PC-3 (cell line): ENCODE results near the gene RGL3.

Source experiments
- CTCF ChIP-seq: fragments of 300-600 bp; sonication (generic); conservative IDR thresholded peaks from 2 replicates; pipeline ENCODE4 v1.5.1; 2017; ENCODE audit warnings: antibody characterized with exemption, low read depth, mild to moderate bottlenecking, low read length
- EZH2 ChIP-seq: fragments of 300-600 bp; sonication (generic); IDR thresholded peaks from one replicate; pipeline ENCODE4 v1.6.1; 2017; ENCODE audit warnings: antibody characterized with exemption, mild to moderate bottlenecking, low read length; ENCODE audit not compliant: unreplicated experiment
- EZH2phosphoT487 ChIP-seq: fragments of 300-600 bp; sonication (generic); IDR thresholded peaks from 2 replicates; pipeline ENCODE4 v1.6.1; 2018; ENCODE audit warnings: mild to moderate bottlenecking, antibody characterized with exemption, low read length, borderline replicate concordance

- TF ChIP-seq CTCF (no peak), EZH2 (no peak), EZH2phosphoT487 (no peak)
Measured at GRCh38 chr19:11384778-11385129, 34.4 kb downstream of the RGL3 start.
